ENCODE data around the gene ABCA13. TPM values are rescaled to one million over a fixed set of nuclear protein-coding genes. Genes with fewer than 3 reads are reported as not detected.

ABCA13 gene
- total RNA-seq, 3 donors from 2014 or later (not counting 1 experiment from before 2014, with no cell fraction given): 0.05 to 0.09 TPM; not detected in 1

GRCh38 chr7:48466713-48467112, 295.5 kb downstream of the ABCA13 start:
- H3K36me3 Mint-ChIP-seq: no peaks in the 10 kb centered on the region
- no peaks in the 10 kb centered on the region for H3K4me1 Mint-ChIP-seq

GRCh38 chr7:48471196-48471595, 299.9 kb downstream of the ABCA13 start:
- no peak overlapping the region for H3K27ac Mint-ChIP-seq
- Histone ChIP-seq H3K4me1 (ENCODE audit: control insufficient read depth, insufficient read depth, low read length) (no peaks in the 10 kb centered on the region), H3K4me3 (ENCODE audit: low read length) (no peak overlapping the region), H3K27ac (ENCODE audit: low read length) (no peak overlapping the region), H3K9me3 (ENCODE audit: control insufficient read depth, insufficient read depth, low read length) (no peaks in the 10 kb centered on the region), H3K27me3 (ENCODE audit: control insufficient read depth, insufficient read depth, low read length) (no peaks in the 10 kb centered on the region), H3K36me3 (ENCODE audit: control insufficient read depth, insufficient read depth, low read length) (no peaks in the 10 kb centered on the region)
- 72% methylated on average over 5 of the region's 5 CpGs for WGBS (ENCODE audit: insufficient coverage)
- H3K36me3 Mint-ChIP-seq: no peaks in the 10 kb centered on the region
- H3K4me3 Mint-ChIP-seq: no peak overlapping the region
- no peak for TF ChIP-seq CTCF (IDR thresholded peaks at IDR 0.05)
- no peaks in the 10 kb centered on the region for H3K27me3 Mint-ChIP-seq (ENCODE audit: low read depth in 2 of 2)
- DNase-seq: no peak
- no peak for ATAC-seq
- intact Hi-C loops (cut with micrococcal nuclease): no loop called here
- H3K4me1 Mint-ChIP-seq: no peaks in the 10 kb centered on the region
- H3K9me3 Mint-ChIP-seq: peaks cover 2 to 6% of the 10 kb centered on the region in 2 donors

More at GRCh38 chr7:48466713-48467112, 295.5 kb downstream of the ABCA13 start:
- Mint-ChIP-seq H3K4me3 (no peak overlapping the region), H3K9me3 (peaks cover 0 to 6% of the 10 kb centered on the region in 2 donors), H3K27me3 (ENCODE audit: low read depth in 2 of 2) (no peaks in the 10 kb centered on the region), H3K27ac (no peak overlapping the region)
- H3K9me3 ChIP-seq (ENCODE audit: control insufficient read depth, insufficient read depth, low read length): no peaks in the 10 kb centered on the region
- WGBS (ENCODE audit: insufficient coverage): 96% methylated on average over 4 of the region's 4 CpGs
- H3K4me1 ChIP-seq (ENCODE audit: control insufficient read depth, insufficient read depth, low read length): no peaks in the 10 kb centered on the region
- H3K27me3 ChIP-seq (ENCODE audit: control insufficient read depth, insufficient read depth, low read length): no peaks in the 10 kb centered on the region
- intact Hi-C loops (cut with micrococcal nuclease): no loop called here
- no peak for TF ChIP-seq CTCF (IDR thresholded peaks at IDR 0.05)
- ATAC-seq (no peak), DNase-seq (no peak)
- H3K36me3 ChIP-seq (ENCODE audit: control insufficient read depth, insufficient read depth, low read length): no peaks in the 10 kb centered on the region
- no peak overlapping the region for H3K4me3 ChIP-seq (ENCODE audit: low read length)
- H3K27ac ChIP-seq (ENCODE audit: low read length): no peak overlapping the region

DNA sequence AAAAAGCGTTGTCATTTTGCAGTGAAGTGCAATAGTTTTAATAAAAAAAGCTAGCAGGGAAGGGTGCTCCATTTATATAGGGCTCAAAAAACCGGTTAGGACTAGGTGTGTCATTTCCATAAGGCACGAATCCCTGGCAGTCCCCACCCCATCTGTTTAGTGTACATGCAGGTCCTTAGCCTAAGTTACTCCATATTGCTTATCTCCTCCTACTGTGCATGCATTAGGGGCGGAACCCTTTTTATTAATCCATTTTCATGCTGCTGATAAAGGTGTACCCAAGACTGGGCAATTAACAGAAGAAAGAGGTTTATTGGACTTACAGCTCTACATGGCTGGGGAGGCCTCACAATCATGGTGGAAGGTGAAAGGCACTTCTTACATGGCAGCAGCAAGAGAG, 301.4 kb downstream of the ABCA13 start:
- Histone ChIP-seq H3K9me3 (ENCODE audit: control insufficient read depth, insufficient read depth, low read length) (no peaks in the 10 kb centered on the region), H3K36me3 (ENCODE audit: control insufficient read depth, insufficient read depth, low read length) (no peaks in the 10 kb centered on the region), H3K27me3 (ENCODE audit: control insufficient read depth, insufficient read depth, low read length) (no peaks in the 10 kb centered on the region), H3K4me3 (ENCODE audit: low read length) (no peak overlapping the region), H3K4me1 (ENCODE audit: control insufficient read depth, insufficient read depth, low read length) (no peaks in the 10 kb centered on the region), H3K27ac (ENCODE audit: low read length) (no peak overlapping the region)
- Mint-ChIP-seq H3K27ac (no peak overlapping the region), H3K4me1 (no peaks in the 10 kb centered on the region), H3K9me3 (peaks cover 2 to 6% of the 10 kb centered on the region in 2 donors), H3K27me3 (ENCODE audit: low read depth in 2 of 2) (no peaks in the 10 kb centered on the region), H3K4me3 (no peak overlapping the region), H3K36me3 (no peaks in the 10 kb centered on the region)
- intact Hi-C loops (cut with micrococcal nuclease): no loop called here
- ATAC-seq (no peak), DNase-seq (no peak)
- no peak for TF ChIP-seq CTCF (IDR thresholded peaks at IDR 0.05)
- 66% methylated on average over 4 of the region's 4 CpGs for WGBS (ENCODE audit: insufficient coverage)

- no peak overlapping the region for H3K4me3 Mint-ChIP-seq
- H3K36me3 Mint-ChIP-seq: no peaks in the 10 kb centered on the region
- intact Hi-C loops (cut with micrococcal nuclease): no loop called here
- Histone ChIP-seq H3K27me3 (ENCODE audit: control insufficient read depth, insufficient read depth, low read length) (no peaks in the 10 kb centered on the region), H3K4me1 (ENCODE audit: control insufficient read depth, insufficient read depth, low read length) (no peaks in the 10 kb centered on the region), H3K27ac (ENCODE audit: low read length) (no peak overlapping the region), H3K4me3 (ENCODE audit: low read length) (no peak overlapping the region), H3K9me3 (ENCODE audit: control insufficient read depth, insufficient read depth, low read length) (no peaks in the 10 kb centered on the region), H3K36me3 (ENCODE audit: control insufficient read depth, insufficient read depth, low read length) (no peaks in the 10 kb centered on the region)
- no peak for DNase-seq
- no peaks in the 10 kb centered on the region for H3K27me3 Mint-ChIP-seq (ENCODE audit: low read depth in 2 of 2)
- H3K27ac Mint-ChIP-seq: no peak overlapping the region
- WGBS (ENCODE audit: insufficient coverage): 70% methylated on average over 5 of the region's 6 CpGs
- peaks cover 2 to 4% of the 10 kb centered on the region in 2 donors for H3K9me3 Mint-ChIP-seq
- H3K4me1 Mint-ChIP-seq: no peaks in the 10 kb centered on the region
- ATAC-seq: no peak
- TF ChIP-seq CTCF (IDR thresholded peaks at IDR 0.05): no peak
These were observed 302.1 kb downstream of the ABCA13 start for GRCh38 chr7:48473205-48473865.

All from natural killer cell (primary cell).